HepG2 (cell line): ENCODE data around the gene GLB1L. TPM values are rescaled to one million over a fixed set of nuclear protein-coding genes. Genes with fewer than 3 reads are reported as not detected.

Experiments
- ADNP ChIP-seq: sonication (generic); formaldehyde crosslinking; IDR thresholded peaks from 2 replicates; pipeline ENCODE4 v1.4.0; 2020; ENCODE audit warnings: missing genetic modification reagents
- ATM ChIP-seq: fragments of 450-650 bp; IDR thresholded peaks from 2 replicates; pipeline ENCODE4 v1.7.1; 2017; ENCODE audit warnings: mild to moderate bottlenecking, borderline replicate concordance
- ERF ChIP-seq: IDR thresholded peaks from 2 replicates; pipeline ENCODE4 v1.6.1; 2018; ENCODE audit warnings: missing biosample characterization, missing genetic modification reagents
- HNRNPUL1 ChIP-seq: fragments of 200-400 bp; formaldehyde crosslinking; IDR thresholded peaks from 2 replicates; pipeline ENCODE4 v1.6.1; 2017; ENCODE audit warnings: low read depth, mild to moderate bottlenecking, low read length, moderate library complexity
- MAFK ChIP-seq, 2 experiments: IDR thresholded peaks in 1 of 2; conservative IDR thresholded peaks in 1 of 2; 2 replicates each; pipeline ENCODE4 v1.6.1; 2011; ENCODE audit warnings: improper control_type of control experiment in 2 of 2, low read length in 2 of 2
- MXD4 ChIP-seq: IDR thresholded peaks from 2 replicates; pipeline ENCODE4 v1.6.1; 2016; ENCODE audit warnings: mild to moderate bottlenecking, missing biosample characterization, missing genetic modification reagents
- POLR2A ChIP-seq, 2 experiments: IDR thresholded peaks; 2 replicates each; pipeline ENCODE4 v1.6.1; 2011; ENCODE audit warnings: low read depth in 2 of 2, low read length in 2 of 2, mild to moderate bottlenecking in 1 of 2, moderate library complexity in 1 of 2; ENCODE audit not compliant: insufficient read depth in 1 of 2
- TCF7L2 ChIP-seq: IDR thresholded peaks from 2 replicates; pipeline ENCODE4 v1.6.1; 2011; ENCODE audit warnings: mild to moderate bottlenecking, low read depth, low read length, moderate library complexity
- TEAD2 ChIP-seq: sonication (generic); formaldehyde crosslinking; IDR thresholded peaks from 2 replicates; pipeline ENCODE4 v1.9.0; 2021; ENCODE audit warnings: missing genetic modification reagents
- TP53 ChIP-seq: sonication (generic); formaldehyde crosslinking; conservative IDR thresholded peaks from 2 replicates; pipeline ENCODE4 v1.4.0; 2020; ENCODE audit warnings: missing genetic modification reagents
- ZFP91 ChIP-seq: sonication (generic); formaldehyde crosslinking; IDR thresholded peaks from 2 replicates; pipeline ENCODE4 v1.9.0; 2022; ENCODE audit warnings: missing genetic modification reagents, mild to moderate bottlenecking, borderline replicate concordance
- ZHX2 ChIP-seq, 2 experiments: sonication (generic) in 1 of 2; formaldehyde crosslinking in 1 of 2; IDR thresholded peaks; 2 replicates each; pipeline versions ENCODE4 v1.6.1 to v1.9.0; 2014 to 2022; ENCODE audit warnings: antibody characterized with exemption in 1 of 2, borderline replicate concordance in 1 of 2, inconsistent platforms in 1 of 2, low read depth in 1 of 2, missing genetic modification reagents in 1 of 2
- ZNF556 ChIP-seq: sonication (generic); formaldehyde crosslinking; IDR thresholded peaks from 2 replicates; pipeline ENCODE4 v1.4.0; 2020; ENCODE audit warnings: mild to moderate bottlenecking, missing genetic modification reagents, borderline replicate concordance
- ZNF564 ChIP-seq: sonication (generic); formaldehyde crosslinking; IDR thresholded peaks from 2 replicates; pipeline ENCODE4 v1.8.1; 2023; ENCODE audit warnings: mild to moderate bottlenecking, missing genetic modification reagents
- ZNF720 ChIP-seq: sonication (generic); formaldehyde crosslinking; IDR thresholded peaks from 2 replicates; pipeline ENCODE4 v1.4.0; 2020; ENCODE audit warnings: missing genetic modification reagents
- ZNF782 ChIP-seq: sonication (generic); formaldehyde crosslinking; IDR thresholded peaks from 2 replicates; pipeline ENCODE4 v1.4.0; 2020; ENCODE audit warnings: missing genetic modification reagents, mild to moderate bottlenecking, borderline replicate concordance
- polyA plus RNA-seq, 8 experiments: library from polyadenylated mRNA; depleted of rRNA in 3 of 8; stranded (reverse) in 7 of 8; unstranded in 1 of 8; fragments of >200 nt; fragmentation: Illumina TruSeq in 4 of 8; extraction: Trizol in 4 of 8; gene quantifications; 2 replicates each; pipeline versions ENCODE4 v1.2.1 to v1.2.3, GENCODE V29; 2011 to 2016; ENCODE audit warnings: low read depth in 4 of 8, missing spikeins in 1 of 8, mixed read lengths in 1 of 8; ENCODE audit not compliant: insufficient read depth in 1 of 8
- total RNA-seq, 5 experiments: library from RNA; depleted of rRNA; stranded (reverse); fragments of >200 nt; fragmentation: Illumina TruSeq; extraction: Trizol; gene quantifications; 2 replicates each; pipeline ENCODE4 v1.2.3, GENCODE V29; 2016; ENCODE audit warnings: low read depth in 1 of 5
- TF ChIP-seq, protein P1 (sequence below): sonication (generic); formaldehyde crosslinking; IDR thresholded peaks from 2 replicates; pipeline ENCODE4 v1.5.0; 2020; ENCODE audit warnings: missing genetic modification reagents
- TF ChIP-seq, protein P2 (sequence below): sonication (generic); formaldehyde crosslinking; IDR thresholded peaks from 2 replicates; pipeline ENCODE4 v1.5.0; 2020; ENCODE audit warnings: mild to moderate bottlenecking, missing genetic modification reagents

The GLB1L gene
- total and polyA plus RNA-seq, 2 of the 13 experiments (the other 11 are each of a cell fraction or from before 2014, with no cell fraction given): 6.8 to 7.3 TPM

DNA sequence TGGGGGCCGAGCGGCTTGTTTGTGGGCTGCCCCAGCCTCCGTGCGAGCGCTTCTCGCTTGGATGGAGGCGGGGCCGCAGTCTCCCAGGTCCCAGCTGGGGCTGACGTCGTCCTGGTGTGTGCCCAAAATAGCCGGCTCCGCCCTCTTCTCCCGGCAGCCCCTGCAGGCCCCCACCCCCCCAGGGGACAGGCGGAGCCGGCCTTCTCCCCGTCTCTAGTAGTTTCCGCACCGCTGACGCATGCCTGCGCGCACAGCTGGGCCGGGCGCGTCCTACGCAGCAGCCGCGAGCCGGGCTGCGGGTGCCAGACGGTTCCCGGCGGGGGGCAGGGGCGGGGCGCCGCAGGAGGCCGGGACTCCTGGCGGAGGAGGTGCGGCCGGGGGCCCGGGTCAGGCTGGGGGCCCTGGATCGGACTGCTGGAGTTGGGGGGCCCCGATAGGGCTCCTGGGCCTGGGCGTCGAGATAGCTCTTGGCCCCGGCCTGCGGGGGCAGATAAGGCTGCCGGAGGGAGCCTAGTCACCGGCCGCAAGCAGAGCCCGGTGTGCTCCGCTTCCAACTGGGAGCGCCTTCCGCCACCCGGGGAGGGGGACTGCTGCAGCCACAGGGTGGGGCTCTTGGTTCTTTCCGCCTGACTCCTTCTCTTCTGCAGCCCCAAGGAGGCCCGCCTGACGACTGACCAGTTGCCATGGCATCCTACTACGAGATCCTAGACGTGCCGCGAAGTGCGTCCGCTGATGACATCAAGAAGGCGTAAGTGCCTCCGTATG lies 34.1 kb upstream of the GLB1L start, which contains the start of gene DNAJB2 (continued):
- peak; percentile 20; the same call in 1 of the 2 replicates for TF ChIP-seq ZNF556 (CRISPR knock-in tag)
- no peak for TF ChIP-seq TEAD2 (CRISPR knock-in tag)
- TF ChIP-seq TCF7L2: no peak
- no peak for TF ChIP-seq ADNP (CRISPR knock-in tag)
- peak; percentile 55 for TF ChIP-seq ZFP91 (CRISPR knock-in tag)
- TF ChIP-seq, protein P1, sequence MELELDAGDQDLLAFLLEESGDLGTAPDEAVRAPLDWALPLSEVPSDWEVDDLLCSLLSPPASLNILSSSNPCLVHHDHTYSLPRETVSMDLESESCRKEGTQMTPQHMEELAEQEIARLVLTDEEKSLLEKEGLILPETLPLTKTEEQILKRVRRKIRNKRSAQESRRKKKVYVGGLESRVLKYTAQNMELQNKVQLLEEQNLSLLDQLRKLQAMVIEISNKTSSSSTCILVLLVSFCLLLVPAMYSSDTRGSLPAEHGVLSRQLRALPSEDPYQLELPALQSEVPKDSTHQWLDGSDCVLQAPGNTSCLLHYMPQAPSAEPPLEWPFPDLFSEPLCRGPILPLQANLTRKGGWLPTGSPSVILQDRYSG (CRISPR knock-in tag): no peak
- peak; percentile 52 to 79; a peak in 3 of 4 replicates for TF ChIP-seq POLR2A (IDR thresholded peaks at IDR 0.05; ENCODE audit: insufficient read depth in 1 of 2, low read depth in 2 of 2, low read length in 2 of 2)
- TF ChIP-seq, protein P2, sequence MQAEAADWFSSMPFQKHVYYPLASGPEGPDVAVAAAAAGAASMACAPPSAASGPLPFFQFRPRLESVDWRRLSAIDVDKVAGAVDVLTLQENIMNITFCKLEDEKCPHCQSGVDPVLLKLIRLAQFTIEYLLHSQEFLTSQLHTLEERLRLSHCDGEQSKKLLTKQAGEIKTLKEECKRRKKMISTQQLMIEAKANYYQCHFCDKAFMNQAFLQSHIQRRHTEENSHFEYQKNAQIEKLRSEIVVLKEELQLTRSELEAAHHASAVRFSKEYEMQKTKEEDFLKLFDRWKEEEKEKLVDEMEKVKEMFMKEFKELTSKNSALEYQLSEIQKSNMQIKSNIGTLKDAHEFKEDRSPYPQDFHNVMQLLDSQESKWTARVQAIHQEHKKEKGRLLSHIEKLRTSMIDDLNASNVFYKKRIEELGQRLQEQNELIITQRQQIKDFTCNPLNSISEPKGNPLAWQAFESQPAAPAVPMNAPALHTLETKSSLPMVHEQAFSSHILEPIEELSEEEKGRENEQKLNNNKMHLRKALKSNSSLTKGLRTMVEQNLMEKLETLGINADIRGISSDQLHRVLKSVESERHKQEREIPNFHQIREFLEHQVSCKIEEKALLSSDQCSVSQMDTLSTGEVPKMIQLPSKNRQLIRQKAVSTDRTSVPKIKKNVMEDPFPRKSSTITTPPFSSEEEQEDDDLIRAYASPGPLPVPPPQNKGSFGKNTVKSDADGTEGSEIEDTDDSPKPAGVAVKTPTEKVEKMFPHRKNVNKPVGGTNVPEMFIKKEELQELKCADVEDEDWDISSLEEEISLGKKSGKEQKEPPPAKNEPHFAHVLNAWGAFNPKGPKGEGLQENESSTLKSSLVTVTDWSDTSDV (CRISPR knock-in tag): peak; percentile 32; the same call in 1 of the 2 replicates
- peak; percentile 89 for TF ChIP-seq ZNF564 (CRISPR knock-in tag)
- TF ChIP-seq ATM: no peak
- no peak for TF ChIP-seq ZNF720 (CRISPR knock-in tag)
- no peak for TF ChIP-seq TP53 (CRISPR knock-in tag)
- TF ChIP-seq ZHX2 (IDR thresholded peaks at IDR 0.05; ENCODE audit: low read depth): 0 out of 2 replicates have a peak, but pooled peaks have one; percentile 48
- TF ChIP-seq ZHX2 (CRISPR knock-in tag; IDR thresholded peaks at IDR 0.05; ENCODE audit: borderline replicate concordance): peak; percentile 26; the same call in 1 of the 2 replicates
- TF ChIP-seq ERF (CRISPR knock-in tag): peak; percentile 93
- TF ChIP-seq MXD4 (CRISPR knock-in tag): peak; percentile 92
- TF ChIP-seq MAFK (conservative IDR thresholded peaks at IDR 0.05 in 1 of 2, IDR thresholded peaks at IDR 0.05 in 1 of 2; ENCODE audit: low read length in 2 of 2): no peak
- no peak for TF ChIP-seq ZNF782 (CRISPR knock-in tag)
- TF ChIP-seq HNRNPUL1: no peak; the same call in 1 of the 2 replicates
